ENCODE measurements around the gene RNU4-1. TPM values are rescaled to one million over a fixed set of nuclear protein-coding genes. Genes with fewer than 3 reads are reported as not detected.

Gene RNU4-1
- total RNA-seq, 1 donor = under 0.01 TPM

- no peak for TF ChIP-seq CTCF (IDR thresholded peaks at IDR 0.05; ENCODE audit: insufficient read depth, low read depth, low read length)
- DNase-seq (ENCODE audit: low read depth) = peak; percentile 14
- peak overlapping the region; percentile 43 for H3K4me3 ChIP-seq (ENCODE audit: low read depth, low read length)
Measured at GRCh38 chr12:120290609-120291305, 2.3 kb downstream of the RNU4-1 start.

- TF ChIP-seq CTCF (IDR thresholded peaks at IDR 0.05; ENCODE audit: insufficient read depth, low read depth, low read length) = no peak
- no peak overlapping the region for H3K4me3 ChIP-seq (ENCODE audit: low read depth, low read length)
- DNase-seq (ENCODE audit: low read depth) = no peak
Measured at GRCh38 chr12:120287491-120287890, 5.5 kb downstream of the RNU4-1 start.

- no peak overlapping the region for H3K4me3 ChIP-seq (ENCODE audit: low read depth, low read length)
- no peak for TF ChIP-seq CTCF (IDR thresholded peaks at IDR 0.05; ENCODE audit: insufficient read depth, low read depth, low read length)
- DNase-seq (ENCODE audit: low read depth) = no peak
Measured at GRCh38 chr12:120286768-120287490, 6.1 kb downstream of the RNU4-1 start.

- DNase-seq (ENCODE audit: low read depth) = no peak
- no peak for TF ChIP-seq CTCF (IDR thresholded peaks at IDR 0.05; ENCODE audit: insufficient read depth, low read depth, low read length)
- no peak overlapping the region for H3K4me3 ChIP-seq (ENCODE audit: low read depth, low read length)
Measured at GRCh38 chr12:120284381-120284780, 8.7 kb downstream of the RNU4-1 start.

GRCh38 chr12:120283318-120283717 is 9.7 kb downstream of the RNU4-1 start:
- DNase-seq (ENCODE audit: low read depth) = peak; percentile 78
- no peak overlapping the region for H3K4me3 ChIP-seq (ENCODE audit: low read depth, low read length)
- no peak for TF ChIP-seq CTCF (IDR thresholded peaks at IDR 0.05; ENCODE audit: insufficient read depth, low read depth, low read length)

- no peak for DNase-seq (ENCODE audit: low read depth)
- H3K4me3 ChIP-seq (ENCODE audit: low read depth, low read length) = no peak overlapping the region
- TF ChIP-seq CTCF (IDR thresholded peaks at IDR 0.05; ENCODE audit: insufficient read depth, low read depth, low read length) = no peak
Measured at GRCh38 chr12:120278137-120279069, 14.6 kb downstream of the RNU4-1 start.

All from fibroblast of villous mesenchyme (primary cell).